GM12874 (cell line): Measurements from ENCODE around the gene WDR72.

Source experiments
- CTCF ChIP-seq: IDR thresholded peaks from 2 replicates; pipeline ENCODE4 v1.5.1; 2011; ENCODE audit warnings: low read depth, mild to moderate bottlenecking, control low read depth, low read length, moderate library complexity; ENCODE audit not compliant: insufficient read depth

The WDR72 gene

DNA sequence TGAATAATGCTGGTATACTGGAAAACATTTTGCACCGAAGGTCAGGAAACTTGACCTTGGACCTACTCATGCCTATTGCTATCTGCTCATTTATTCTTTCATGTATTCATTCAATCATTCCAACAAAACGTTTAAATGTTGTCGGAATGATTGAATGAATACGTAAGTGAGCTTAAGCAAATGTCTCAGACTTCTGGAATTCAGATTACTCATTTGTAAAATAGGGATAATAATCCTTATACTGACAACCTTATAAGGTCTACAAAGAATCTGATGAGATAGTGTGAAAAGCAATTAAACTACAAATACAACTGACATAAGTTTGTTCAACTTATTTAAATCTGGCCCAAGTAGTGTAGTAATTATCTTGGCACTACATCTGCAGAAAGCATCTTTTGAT, 288.7 kb downstream of the WDR72 start:
- TF ChIP-seq CTCF: no peak

GRCh38 chr15:53469422-53469821, 290.0 kb downstream of the WDR72 start:
- no peak for TF ChIP-seq CTCF
